ENCODE results near the gene SLC35E1. TPM values are rescaled to one million over a fixed set of nuclear protein-coding genes. Genes with fewer than 3 reads are reported as not detected.

SLC35E1 gene
- polyA plus RNA-seq, 1 of the 3 experiments (the other 2 are of a cell fraction), result 23.5 TPM

DNA sequence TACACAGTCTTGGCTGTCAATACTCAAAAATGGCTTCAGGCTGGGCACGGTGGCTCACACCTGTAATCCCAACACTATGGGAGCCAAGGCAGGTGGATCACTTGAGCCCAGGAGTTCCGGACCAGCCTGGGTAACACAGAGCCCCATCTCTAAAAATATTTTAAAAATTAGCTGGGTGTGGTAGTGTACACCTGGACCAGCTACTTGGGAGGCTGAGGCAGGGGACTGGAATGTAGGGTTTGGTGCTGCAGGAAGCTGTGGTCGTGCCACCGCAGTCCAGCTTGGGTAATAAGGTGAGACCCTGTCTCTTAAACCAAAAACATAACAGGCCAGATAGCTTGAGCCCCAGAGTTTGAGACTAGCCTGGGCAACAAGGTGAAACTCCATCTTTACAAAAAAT lies 23.3 kb downstream of the SLC35E1 start:
- H3K4me2 ChIP-seq, result no peak overlapping the region
- CTCF ChIA-PET, result no interaction called here
- POLR2A ChIA-PET, result interaction anchor here (0.6 to 0.7 kb wide), 2 partner anchors 20 to 127 kb away, joined by 3 to 4 read pairs; no protein-coding TSS in a partner anchor
- H2AFZ ChIP-seq (ENCODE audit: low read depth), result no peak overlapping the region
- peaks cover 4 to 11% of the 10 kb centered on the region in 2 experiments for H3K36me3 ChIP-seq (replicated peaks in 1 of 2; ENCODE audit: control insufficient read depth in 1 of 2, insufficient read depth in 2 of 2, low read length in 1 of 2)
- no peak overlapping the region for H3K4me3 ChIP-seq (ENCODE audit: low read depth in 2 of 2, low read length in 1 of 2)
- DNase-seq, result no peak
- no peaks in the 10 kb centered on the region for H3K9me2 ChIP-seq
- WGBS (ENCODE audit: low lambda C conversion rate), result 98% methylated on average over 4 of the region's 4 CpGs
- no peak overlapping the region for H3K9ac ChIP-seq
- peaks cover 6% of the 10 kb centered on the region; the same call in 1 of the 2 replicates for H4K20me1 ChIP-seq (ENCODE audit: insufficient read depth)
- H3K9me3 ChIP-seq, result no peaks in the 10 kb centered on the region
- TF ChIP-seq POLR2AphosphoS5 (IDR thresholded peaks at IDR 0.05; ENCODE audit: low read depth, low read length) (no peak), MXI1 (IDR thresholded peaks at IDR 0.05; ENCODE audit: low read depth, low read length) (no peak), RCOR1 (IDR thresholded peaks at IDR 0.05; ENCODE audit: low read length) (no peak), FOXM1 (IDR thresholded peaks at IDR 0.05; ENCODE audit: low read depth) (no peak), TAF1 (IDR thresholded peaks at IDR 0.05; ENCODE audit: borderline replicate concordance, low read depth, low read length) (no peak), RXRA (IDR thresholded peaks at IDR 0.05; ENCODE audit: borderline replicate concordance, low read depth) (no peak), YY1 (IDR thresholded peaks at IDR 0.05; ENCODE audit: low read depth) (no peak), GABPA (IDR thresholded peaks at IDR 0.05; ENCODE audit: low read depth) (no peak)
- TF ChIP-seq, protein P1, sequence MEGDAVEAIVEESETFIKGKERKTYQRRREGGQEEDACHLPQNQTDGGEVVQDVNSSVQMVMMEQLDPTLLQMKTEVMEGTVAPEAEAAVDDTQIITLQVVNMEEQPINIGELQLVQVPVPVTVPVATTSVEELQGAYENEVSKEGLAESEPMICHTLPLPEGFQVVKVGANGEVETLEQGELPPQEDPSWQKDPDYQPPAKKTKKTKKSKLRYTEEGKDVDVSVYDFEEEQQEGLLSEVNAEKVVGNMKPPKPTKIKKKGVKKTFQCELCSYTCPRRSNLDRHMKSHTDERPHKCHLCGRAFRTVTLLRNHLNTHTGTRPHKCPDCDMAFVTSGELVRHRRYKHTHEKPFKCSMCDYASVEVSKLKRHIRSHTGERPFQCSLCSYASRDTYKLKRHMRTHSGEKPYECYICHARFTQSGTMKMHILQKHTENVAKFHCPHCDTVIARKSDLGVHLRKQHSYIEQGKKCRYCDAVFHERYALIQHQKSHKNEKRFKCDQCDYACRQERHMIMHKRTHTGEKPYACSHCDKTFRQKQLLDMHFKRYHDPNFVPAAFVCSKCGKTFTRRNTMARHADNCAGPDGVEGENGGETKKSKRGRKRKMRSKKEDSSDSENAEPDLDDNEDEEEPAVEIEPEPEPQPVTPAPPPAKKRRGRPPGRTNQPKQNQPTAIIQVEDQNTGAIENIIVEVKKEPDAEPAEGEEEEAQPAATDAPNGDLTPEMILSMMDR (IDR thresholded peaks at IDR 0.05), result no peak
- TF ChIP-seq, protein P2, sequence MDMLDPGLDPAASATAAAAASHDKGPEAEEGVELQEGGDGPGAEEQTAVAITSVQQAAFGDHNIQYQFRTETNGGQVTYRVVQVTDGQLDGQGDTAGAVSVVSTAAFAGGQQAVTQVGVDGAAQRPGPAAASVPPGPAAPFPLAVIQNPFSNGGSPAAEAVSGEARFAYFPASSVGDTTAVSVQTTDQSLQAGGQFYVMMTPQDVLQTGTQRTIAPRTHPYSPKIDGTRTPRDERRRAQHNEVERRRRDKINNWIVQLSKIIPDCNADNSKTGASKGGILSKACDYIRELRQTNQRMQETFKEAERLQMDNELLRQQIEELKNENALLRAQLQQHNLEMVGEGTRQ (IDR thresholded peaks at IDR 0.05; ENCODE audit: borderline replicate concordance, low read depth, low read length), result no peak
- no peaks in the 10 kb centered on the region for H3K27me3 ChIP-seq (ENCODE audit: insufficient read depth)
- no peaks in the 10 kb centered on the region for H3K4me1 ChIP-seq (ENCODE audit: control insufficient read depth in 1 of 2, insufficient read depth in 2 of 2, low read depth in 1 of 2, low read length in 1 of 2)
- peaks cover 16% of the 10 kb centered on the region for H3K79me2 ChIP-seq (ENCODE audit: insufficient read depth)
- peaks cover 9% of the 10 kb centered on the region for H3F3A ChIP-seq (replicated peaks; ENCODE audit: insufficient read depth)
- H3K27ac ChIP-seq (ENCODE audit: low read depth in 2 of 2, low read length in 1 of 2), result no peak overlapping the region

DNA sequence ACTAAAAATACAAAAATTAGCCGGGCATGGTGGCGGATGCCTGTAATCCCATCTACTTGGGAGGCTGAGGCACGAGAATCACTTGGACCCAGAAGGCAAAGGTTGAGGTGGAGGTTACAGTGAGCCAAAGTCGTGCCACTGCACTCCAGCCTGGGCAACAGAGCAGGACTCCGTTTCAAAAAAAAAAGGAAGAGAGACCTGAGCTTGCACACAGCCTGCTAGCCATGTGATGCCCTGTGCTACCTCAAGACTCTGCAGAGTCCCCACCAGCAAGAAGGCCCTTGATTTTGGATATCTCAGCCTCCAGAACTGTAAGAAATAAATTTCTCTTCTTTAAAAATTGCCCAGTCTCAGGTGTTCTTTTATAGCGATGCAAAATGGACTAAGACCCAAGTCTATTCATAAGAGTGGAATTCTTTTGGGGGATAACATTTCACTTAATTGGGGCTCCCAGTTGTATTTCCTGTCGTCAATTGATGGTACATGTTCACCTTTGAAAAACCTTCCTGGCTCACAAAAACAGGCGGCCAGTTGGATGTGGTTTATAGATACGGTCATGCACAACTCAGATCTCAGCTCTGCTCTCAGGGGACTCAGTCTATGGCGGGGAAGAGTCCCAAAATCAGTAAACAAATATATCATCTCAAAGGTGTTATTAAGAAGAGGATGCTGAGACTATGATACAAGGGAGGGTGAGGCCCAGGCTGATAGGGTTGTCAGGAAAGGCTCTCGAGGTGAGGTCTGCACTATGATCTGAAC lies 27.6 kb downstream of the SLC35E1 start:
- H3K4me1 ChIP-seq (ENCODE audit: control insufficient read depth in 1 of 2, insufficient read depth in 2 of 2, low read depth in 1 of 2, low read length in 1 of 2), result peaks cover 14% of the 10 kb centered on the region in 2 experiments; a peak in 2 of 4 replicates
- H3K9me3 ChIP-seq, result no peaks in the 10 kb centered on the region
- CTCF ChIA-PET, result interaction anchor here (1.0 to 1.1 kb wide), 2 partner anchors 18 to 103 kb away, joined by 3 to 4 read pairs; no protein-coding TSS in a partner anchor
- H3K9ac ChIP-seq, result no peak overlapping the region
- H3K4me3 ChIP-seq (ENCODE audit: low read depth in 2 of 2, low read length in 1 of 2), result no peak overlapping the region
- H3K79me2 ChIP-seq (ENCODE audit: insufficient read depth), result peaks cover 55% of the 10 kb centered on the region
- peaks cover 25% of the 10 kb centered on the region for H4K20me1 ChIP-seq (ENCODE audit: insufficient read depth)
- peaks cover 9% of the 10 kb centered on the region for H3F3A ChIP-seq (replicated peaks; ENCODE audit: insufficient read depth)
- H3K27ac ChIP-seq (ENCODE audit: low read depth in 2 of 2, low read length in 1 of 2), result no peak overlapping the region
- H3K4me2 ChIP-seq, result no peak overlapping the region
- POLR2A ChIA-PET, result no interaction called here
- H2AFZ ChIP-seq (ENCODE audit: low read depth), result no peak overlapping the region
- no peaks in the 10 kb centered on the region for H3K27me3 ChIP-seq (ENCODE audit: insufficient read depth)
- no peaks in the 10 kb centered on the region for H3K9me2 ChIP-seq
- peaks cover 1 to 11% of the 10 kb centered on the region in 2 experiments for H3K36me3 ChIP-seq (replicated peaks in 1 of 2; ENCODE audit: control insufficient read depth in 1 of 2, insufficient read depth in 2 of 2, low read length in 1 of 2)
- WGBS (ENCODE audit: low lambda C conversion rate), result 97% methylated on average over 11 of the region's 11 CpGs
- no peak for DNase-seq
- no peak for TF ChIP-seq FOSL2 (IDR thresholded peaks at IDR 0.05; ENCODE audit: borderline replicate concordance, low read depth)
- TF ChIP-seq TEAD4 (IDR thresholded peaks at IDR 0.05; ENCODE audit: borderline replicate concordance, insufficient read depth), result no peak
- TF ChIP-seq EZH2phosphoT487 (IDR thresholded peaks at IDR 0.05; ENCODE audit: borderline replicate concordance, low read depth), result no peak
- TF ChIP-seq, protein P1 (IDR thresholded peaks at IDR 0.05), result no peak
- no peak for TF ChIP-seq RXRA (IDR thresholded peaks at IDR 0.05; ENCODE audit: borderline replicate concordance, low read depth)
- TF ChIP-seq RCOR1 (IDR thresholded peaks at IDR 0.05; ENCODE audit: low read length), result no peak
- TF ChIP-seq FOXM1 (IDR thresholded peaks at IDR 0.05; ENCODE audit: low read depth), result no peak
- TF ChIP-seq, protein P3, sequence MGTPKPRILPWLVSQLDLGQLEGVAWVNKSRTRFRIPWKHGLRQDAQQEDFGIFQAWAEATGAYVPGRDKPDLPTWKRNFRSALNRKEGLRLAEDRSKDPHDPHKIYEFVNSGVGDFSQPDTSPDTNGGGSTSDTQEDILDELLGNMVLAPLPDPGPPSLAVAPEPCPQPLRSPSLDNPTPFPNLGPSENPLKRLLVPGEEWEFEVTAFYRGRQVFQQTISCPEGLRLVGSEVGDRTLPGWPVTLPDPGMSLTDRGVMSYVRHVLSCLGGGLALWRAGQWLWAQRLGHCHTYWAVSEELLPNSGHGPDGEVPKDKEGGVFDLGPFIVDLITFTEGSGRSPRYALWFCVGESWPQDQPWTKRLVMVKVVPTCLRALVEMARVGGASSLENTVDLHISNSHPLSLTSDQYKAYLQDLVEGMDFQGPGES (IDR thresholded peaks at IDR 0.05; ENCODE audit: low read depth, low read length), result no peak
- TF ChIP-seq, protein P4, sequence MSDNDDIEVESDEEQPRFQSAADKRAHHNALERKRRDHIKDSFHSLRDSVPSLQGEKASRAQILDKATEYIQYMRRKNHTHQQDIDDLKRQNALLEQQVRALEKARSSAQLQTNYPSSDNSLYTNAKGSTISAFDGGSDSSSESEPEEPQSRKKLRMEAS (IDR thresholded peaks at IDR 0.05; ENCODE audit: low read depth), result no peak
- no peak for TF ChIP-seq GATA2 (CRISPR knock-in tag; IDR thresholded peaks at IDR 0.05)
- no peak for TF ChIP-seq TAF1 (IDR thresholded peaks at IDR 0.05; ENCODE audit: borderline replicate concordance, low read depth, low read length)
- TF ChIP-seq MEF2A (IDR thresholded peaks at IDR 0.05; ENCODE audit: borderline replicate concordance, low read depth), result no peak
